Stimulated activated naive CD8-positive, alpha-beta T cell treated with anti-CD3 and anti-CD28 coated beads, Interleukin-15, amount 100 ng/mL, for 72 hours (primary cell): ENCODE results near the gene UBN2.
"Not testable (repeated sequence)": the region's sequence is repeated elsewhere in the genome, so short reads cannot be mapped to it uniquely, and the experiment has no call there.

Experiments
- ATAC-seq: fragments of 150-1000 bp; cut with Tn5 transposase; 2 replicates; pipeline ENCODE4 v1.10.0; 2021; ENCODE audit warnings: mild to moderate bottlenecking, moderate library complexity
- DNase-seq, 2 donors: peaks; one replicate each; pipeline ENCODE4 v3.0.0; 2021 to 2022
- H3K27ac Mint-ChIP-seq, 2 donors: one replicate each; pipeline ENCODE4 v1.8.0; 2022; ENCODE audit warnings: mild to moderate bottlenecking in 2 of 2, mixed read lengths in 2 of 2, moderate library complexity in 2 of 2
- H3K27me3 Mint-ChIP-seq: one replicate; pipeline ENCODE4 v1.8.0; 2022; ENCODE audit warnings: mixed read lengths
- H3K4me1 Mint-ChIP-seq: one replicate; pipeline ENCODE4 v1.8.0; 2022; ENCODE audit warnings: mild to moderate bottlenecking, mixed read lengths
- H3K4me3 Mint-ChIP-seq, 2 donors: one replicate each; pipeline ENCODE4 v1.8.0; 2022; ENCODE audit warnings: mild to moderate bottlenecking in 2 of 2, mixed read lengths in 2 of 2, moderate library complexity in 1 of 2
- H3K9me3 Mint-ChIP-seq, 2 donors: one replicate each; pipeline ENCODE4 v1.8.0; 2022; ENCODE audit warnings: mixed read lengths in 2 of 2

Gene UBN2

GRCh38 chr7:139230774-139231512 is at the start of gene UBN2:
UBN2 (plus strand) TSS chr7:139231237; CDS start chr7:139231485, 248 bp downstream.
- peak; percentile 91 to 95 for DNase-seq
- Mint-ChIP-seq H3K9me3 (no peaks in the 10 kb centered on the region), H3K27ac (peak within 1 kb of the TSS; percentile 97 to 98), H3K4me3 (peak within 1 kb of the TSS; percentile 99), H3K27me3 (no peaks in the 10 kb centered on the region), H3K4me1 (peaks cover 30% of the 10 kb centered on the region)
- peak; percentile 95 for ATAC-seq

GRCh38 chr7:139181404-139181803 is 49.6 kb upstream of the UBN2 start:
- no peak for DNase-seq

GRCh38 chr7:139182363-139182762 is 48.7 kb upstream of the UBN2 start:
- H3K4me3 Mint-ChIP-seq, result no peak overlapping the region
- H3K9me3 Mint-ChIP-seq, result no peaks in the 10 kb centered on the region
- no peaks in the 10 kb centered on the region for H3K27me3 Mint-ChIP-seq
- no peak overlapping the region for H3K27ac Mint-ChIP-seq
- H3K4me1 Mint-ChIP-seq, result no peaks in the 10 kb centered on the region
- DNase-seq (no peak), ATAC-seq (no peak)

More at GRCh38 chr7:139181404-139181803, 49.6 kb upstream of the UBN2 start:
- no peaks in the 10 kb centered on the region for H3K9me3 Mint-ChIP-seq
- H3K4me1 Mint-ChIP-seq, result no peaks in the 10 kb centered on the region
- no peak overlapping the region for H3K27ac Mint-ChIP-seq
- ATAC-seq, result no peak
- H3K27me3 Mint-ChIP-seq, result no peaks in the 10 kb centered on the region
- H3K4me3 Mint-ChIP-seq, result no peak overlapping the region

GRCh38 chr7:139183251-139183650 is 47.8 kb upstream of the UBN2 start:
- Mint-ChIP-seq H3K27me3 (no peaks in the 10 kb centered on the region), H3K9me3 (no peaks in the 10 kb centered on the region), H3K4me1 (no peaks in the 10 kb centered on the region), H3K4me3 (no peak overlapping the region), H3K27ac (no peak overlapping the region)
- no peak for DNase-seq
- no peak for ATAC-seq

GRCh38 chr7:139183878-139184338 is 47.1 kb upstream of the UBN2 start:
- ATAC-seq (no peak), DNase-seq (no peak)
- Mint-ChIP-seq H3K27ac (no peak overlapping the region), H3K4me3 (no peak overlapping the region), H3K4me1 (no peaks in the 10 kb centered on the region), H3K9me3 (no peaks in the 10 kb centered on the region), H3K27me3 (no peaks in the 10 kb centered on the region)

DNA sequence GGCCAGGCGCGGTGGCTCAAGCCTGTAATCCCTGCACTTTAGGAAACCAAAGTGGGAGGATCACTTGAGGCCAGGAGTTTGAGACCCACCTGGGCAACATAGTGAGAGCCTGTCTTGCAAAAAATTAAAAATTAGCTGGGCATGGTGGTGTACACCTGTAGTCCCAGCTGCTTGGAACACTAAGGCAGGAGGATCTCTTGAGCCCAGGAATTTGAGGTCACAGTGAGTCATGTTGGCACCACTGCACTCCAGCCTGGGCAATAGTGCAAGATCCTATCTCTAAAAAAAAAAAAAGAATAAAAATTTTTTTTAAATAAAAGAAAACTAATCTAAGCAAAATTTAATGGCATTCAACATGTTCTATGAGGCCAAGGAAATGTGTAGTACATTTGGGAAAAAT is 44.9 kb upstream of the UBN2 start:
- no peaks in the 10 kb centered on the region for H3K4me1 Mint-ChIP-seq
- H3K9me3 Mint-ChIP-seq, result no peaks in the 10 kb centered on the region

DNA sequence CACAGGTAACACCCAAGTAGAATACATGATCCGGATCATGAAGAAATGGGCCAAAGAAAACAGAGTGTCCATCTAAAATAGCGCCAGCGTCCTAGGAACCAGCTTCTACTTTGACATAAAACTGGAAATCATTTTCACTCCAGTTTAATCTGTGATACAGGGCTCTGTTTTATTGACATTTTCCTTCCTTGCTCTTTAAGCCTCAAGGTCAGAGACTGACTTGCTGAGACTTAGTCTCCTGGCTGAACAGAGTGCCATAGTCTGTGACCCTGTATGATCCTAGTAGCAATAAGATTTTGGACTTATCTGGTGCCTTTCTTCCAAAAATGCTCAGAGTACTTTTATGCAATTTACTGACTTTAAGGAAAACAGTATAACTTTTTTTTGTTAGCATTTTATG is 41.7 kb upstream of the UBN2 start:
- DNase-seq (no peak), ATAC-seq (no peak)
- Mint-ChIP-seq H3K9me3 (no peaks in the 10 kb centered on the region), H3K4me3 (no peak overlapping the region), H3K27ac (no peak overlapping the region), H3K27me3 (no peaks in the 10 kb centered on the region), H3K4me1 (no peaks in the 10 kb centered on the region)

More for the DNA sequence above, 44.9 kb upstream of the UBN2 start:
- Mint-ChIP-seq H3K27ac (no peak overlapping the region), H3K4me3 (no peak overlapping the region), H3K27me3 (no peaks in the 10 kb centered on the region)
- no peak for ATAC-seq
- no peak for DNase-seq

DNA sequence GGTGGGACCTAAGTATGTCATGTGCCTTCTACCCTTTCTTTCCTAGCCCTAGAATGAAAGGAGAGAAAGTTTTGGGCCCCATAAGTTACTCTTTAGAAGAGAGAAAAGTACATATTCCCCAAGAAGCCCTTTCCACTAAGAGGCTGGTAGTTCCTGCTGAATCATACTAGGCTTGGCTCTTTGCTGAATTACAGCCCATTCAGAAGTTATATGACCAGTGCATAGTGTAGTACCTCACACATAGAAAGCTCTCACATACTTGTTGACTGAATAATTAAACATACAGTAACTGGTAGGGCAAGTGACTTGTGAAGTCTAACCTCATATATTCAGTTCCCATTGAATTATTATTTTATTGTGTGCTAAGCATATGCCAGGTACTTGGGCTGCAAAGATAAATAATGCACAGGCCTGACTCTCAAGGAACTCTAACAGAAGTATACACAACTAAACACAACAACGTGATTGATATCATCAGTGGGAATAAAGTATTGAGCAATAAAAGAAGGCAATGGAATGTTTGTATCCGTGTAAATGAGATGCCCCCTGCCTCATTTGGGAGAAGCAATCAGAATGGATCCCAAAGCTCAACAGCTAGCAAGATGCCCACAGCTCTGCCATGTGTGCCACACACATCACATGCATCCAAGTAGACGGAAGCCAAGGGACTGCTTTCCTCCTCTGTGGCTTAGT is 38.9 kb upstream of the UBN2 start:
- DNase-seq (no peak), ATAC-seq (no peak)
- Mint-ChIP-seq H3K4me1 (no peaks in the 10 kb centered on the region), H3K27ac (no peak overlapping the region), H3K27me3 (no peaks in the 10 kb centered on the region), H3K9me3 (no peaks in the 10 kb centered on the region), H3K4me3 (no peak overlapping the region)

GRCh38 chr7:139200382-139200781 is 30.7 kb upstream of the UBN2 start:
- Mint-ChIP-seq H3K4me3 (no peak overlapping the region), H3K4me1 (no peaks in the 10 kb centered on the region), H3K27me3 (no peaks in the 10 kb centered on the region), H3K9me3 (peaks cover 2 to 6% of the 10 kb centered on the region in 2 donors), H3K27ac (no peak overlapping the region)
- DNase-seq (no peak), ATAC-seq (no peak)

DNA sequence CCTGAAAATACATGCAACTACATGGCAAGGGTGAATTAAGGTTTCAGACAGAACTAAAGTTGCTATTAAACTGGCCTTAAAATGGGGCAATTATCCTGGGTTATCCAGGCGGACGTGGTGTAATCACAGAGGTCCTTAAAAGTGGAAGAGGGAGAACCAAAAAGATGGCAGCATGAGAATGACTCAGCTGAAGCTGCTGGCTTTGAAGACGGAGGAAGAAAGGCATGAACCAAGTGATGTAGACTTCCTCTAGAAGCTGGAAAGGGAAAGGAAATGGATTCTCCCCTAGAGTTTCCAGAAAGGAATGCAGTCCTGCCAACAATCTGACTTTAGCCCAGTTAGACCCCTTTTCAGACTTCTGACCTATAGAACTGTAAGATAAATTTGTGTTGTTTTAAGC is 27.0 kb upstream of the UBN2 start:
- H3K27ac Mint-ChIP-seq, result no peak overlapping the region
- no peaks in the 10 kb centered on the region for H3K4me1 Mint-ChIP-seq
- no peak overlapping the region for H3K4me3 Mint-ChIP-seq
- peaks cover 9 to 20% of the 10 kb centered on the region in 2 donors for H3K9me3 Mint-ChIP-seq
- no peaks in the 10 kb centered on the region for H3K27me3 Mint-ChIP-seq
- DNase-seq (no peak), ATAC-seq (no peak)

DNA sequence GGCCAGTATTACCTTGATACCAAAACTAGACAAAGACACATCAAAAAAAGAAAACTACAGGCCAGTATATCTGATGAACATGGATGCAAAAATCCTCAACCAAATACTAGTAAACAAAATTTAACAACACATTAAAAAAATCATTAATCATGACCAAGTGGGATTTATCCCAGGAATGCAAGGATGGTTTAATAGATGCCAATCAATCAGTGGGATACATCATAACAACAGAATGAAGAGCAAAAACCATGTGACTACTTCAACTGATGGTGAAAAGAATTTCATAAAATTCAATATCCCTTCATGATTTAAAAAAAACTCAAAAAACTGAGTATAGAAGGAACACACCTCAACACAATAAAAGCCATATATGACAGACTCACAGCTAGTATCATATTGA is 25.2 kb upstream of the UBN2 start:
- no peak for ATAC-seq
- Mint-ChIP-seq H3K27ac (no peak overlapping the region), H3K4me3 (no peak overlapping the region), H3K27me3 (peaks cover 4% of the 10 kb centered on the region), H3K9me3 (peaks cover 23 to 29% of the 10 kb centered on the region in 2 donors), H3K4me1 (no peaks in the 10 kb centered on the region)
- no peak for DNase-seq

DNA sequence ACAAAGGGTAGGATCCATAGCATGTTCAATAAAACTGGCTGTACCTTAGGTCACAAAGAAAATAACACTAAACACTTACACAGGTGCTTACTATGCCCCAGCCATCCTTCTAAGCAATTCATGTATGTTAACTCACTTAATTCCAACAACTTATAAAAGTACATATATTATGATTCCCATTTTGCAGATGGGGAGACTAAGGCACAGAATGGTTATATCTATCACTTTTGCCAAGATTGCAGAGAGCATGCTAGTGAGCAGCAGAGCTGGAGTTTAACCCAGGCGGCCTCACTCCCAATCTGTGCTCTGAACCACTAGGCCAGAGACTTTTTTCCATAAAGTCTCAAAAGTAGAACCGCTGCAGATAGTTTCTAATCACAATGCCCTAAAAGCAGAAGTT is 18.9 kb upstream of the UBN2 start:
- no peak overlapping the region for H3K27ac Mint-ChIP-seq
- no peak overlapping the region for H3K4me3 Mint-ChIP-seq
- H3K9me3 Mint-ChIP-seq, result peaks cover 11 to 15% of the 10 kb centered on the region in 2 donors
- DNase-seq, result no peak
- no peak for ATAC-seq
- no peaks in the 10 kb centered on the region for H3K4me1 Mint-ChIP-seq
- H3K27me3 Mint-ChIP-seq, result peaks cover 6% of the 10 kb centered on the region

GRCh38 chr7:139213489-139213888 is 17.5 kb upstream of the UBN2 start:
- ATAC-seq, DNase-seq, H3K27me3 Mint-ChIP-seq, H3K4me3 Mint-ChIP-seq, H3K27ac Mint-ChIP-seq, H3K4me1 Mint-ChIP-seq: not testable (repeated sequence)
- H3K9me3 Mint-ChIP-seq, result peaks cover 10 to 15% of the 10 kb centered on the region in 2 donors

GRCh38 chr7:139218173-139218572 is 12.9 kb upstream of the UBN2 start:
- no peaks in the 10 kb centered on the region for H3K4me1 Mint-ChIP-seq
- no peaks in the 10 kb centered on the region for H3K9me3 Mint-ChIP-seq
- no peak overlapping the region for H3K27ac Mint-ChIP-seq
- H3K27me3 Mint-ChIP-seq, result no peaks in the 10 kb centered on the region
- ATAC-seq (no peak), DNase-seq (no peak)
- no peak overlapping the region for H3K4me3 Mint-ChIP-seq

DNA sequence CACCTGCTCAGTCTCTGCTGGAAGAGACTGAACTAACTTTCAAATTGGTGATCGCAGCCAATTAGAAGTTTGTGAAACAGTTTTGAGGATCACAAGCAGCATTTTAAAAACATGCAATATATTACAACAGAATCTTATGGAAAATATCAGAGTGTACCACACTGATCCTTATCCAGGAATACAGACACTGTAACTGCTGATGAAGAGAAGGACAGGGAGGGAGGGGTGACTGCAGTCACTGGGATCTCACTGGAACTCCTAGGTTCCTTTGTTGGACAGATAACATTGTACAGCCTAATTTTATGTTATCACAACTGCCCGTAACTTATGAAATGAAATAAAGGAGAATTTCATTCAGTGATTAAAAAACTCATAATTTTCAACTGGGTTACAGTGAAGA is 6.8 kb upstream of the UBN2 start:
- Mint-ChIP-seq H3K4me3 (no peak overlapping the region), H3K27ac (no peak overlapping the region), H3K4me1 (no peaks in the 10 kb centered on the region), H3K9me3 (no peaks in the 10 kb centered on the region), H3K27me3 (peaks cover 7% of the 10 kb centered on the region)
- no peak for DNase-seq
- no peak for ATAC-seq

- not testable (repeated sequence) for H3K4me3 Mint-ChIP-seq, H3K27me3 Mint-ChIP-seq, H3K4me1 Mint-ChIP-seq, H3K9me3 Mint-ChIP-seq, DNase-seq, ATAC-seq, H3K27ac Mint-ChIP-seq
Observed at GRCh38 chr7:139224836-139225235, 6.2 kb upstream of the UBN2 start.
